GM18507 (cell line): ENCODE results near the gene STRN4.
A peak's percentile ranks its signal among the peaks of the same experiment; 100 is the strongest.

Source experiments
- DNase-seq: peaks from one replicate; pipeline ENCODE4 v3.0.0; 2011; ENCODE audit warnings: low read depth; ENCODE audit not compliant: insufficient read length; ENCODE audit errors: extremely low spot score
- FAIRE-seq: peaks from 2 replicates; lab custom pipeline; 2011; peaks lifted over from hg19 to GRCh38; lab: Jason Lieb, UNC

STRN4 gene

GRCh38 chr19:46748325-46749109 is 2.3 kb upstream of the STRN4 start:
- DNase-seq = no peak

GRCh38 chr19:46745521-46746280 is 549 bp downstream of the STRN4 start, which contains the start of gene FKRP:
Gene FKRP (plus strand): TSS chr19:46746057. CDS start chr19:46755451, 9,394 bp downstream.
- no peak for FAIRE-seq
- no peak for DNase-seq

More at GRCh38 chr19:46748325-46749109, 2.3 kb upstream of the STRN4 start:
- FAIRE-seq = peak; percentile 69

GRCh38 chr19:46745030-46745429 is 1.2 kb downstream of the STRN4 start:
- FAIRE-seq (no peak), DNase-seq (no peak)

GRCh38 chr19:46744005-46744691 is 2.1 kb downstream of the STRN4 start:
- DNase-seq (no peak), FAIRE-seq (no peak)

- no peak for DNase-seq
- peak; percentile 61 for FAIRE-seq
Measured at GRCh38 chr19:46742926-46743480, 3.2 kb downstream of the STRN4 start.

- DNase-seq (no peak), FAIRE-seq (no peak)
Measured at GRCh38 chr19:46741447-46741846, 4.8 kb downstream of the STRN4 start.

GRCh38 chr19:46739290-46739771 is 6.9 kb downstream of the STRN4 start:
- FAIRE-seq (no peak), DNase-seq (no peak)

- DNase-seq (no peak), FAIRE-seq (no peak)
Measured at GRCh38 chr19:46737761-46738171, 8.5 kb downstream of the STRN4 start.

- FAIRE-seq (no peak), DNase-seq (no peak)
Measured at GRCh38 chr19:46737298-46737654, 9.0 kb downstream of the STRN4 start.

- DNase-seq = no peak
- FAIRE-seq = no peak
Measured at GRCh38 chr19:46736531-46737297, 9.5 kb downstream of the STRN4 start.

- DNase-seq (no peak), FAIRE-seq (no peak)
Measured at GRCh38 chr19:46733690-46734292, 12.5 kb downstream of the STRN4 start.

- no peak for FAIRE-seq
Measured at GRCh38 chr19:46732966-46733689, 13.1 kb downstream of the STRN4 start.

GRCh38 chr19:46732172-46732938 is 13.9 kb downstream of the STRN4 start:
- FAIRE-seq (no peak), DNase-seq (no peak)

More at GRCh38 chr19:46732966-46733689, 13.1 kb downstream of the STRN4 start:
- no peak for DNase-seq

- no peak for FAIRE-seq
- no peak for DNase-seq
Measured at GRCh38 chr19:46731584-46731983, 14.7 kb downstream of the STRN4 start.

- DNase-seq = no peak
- FAIRE-seq = no peak
Measured at GRCh38 chr19:46731007-46731501, 15.2 kb downstream of the STRN4 start.

- DNase-seq (no peak), FAIRE-seq (no peak)
Measured at GRCh38 chr19:46730595-46730994, 15.7 kb downstream of the STRN4 start.

- FAIRE-seq (no peak), DNase-seq (no peak)
Measured at GRCh38 chr19:46730187-46730586, 16.1 kb downstream of the STRN4 start.
